Lower leg skin (tissue), 4 donors: ENCODE measurements around the gene DBNL. TPM values are rescaled to one million over a fixed set of nuclear protein-coding genes. Genes with fewer than 3 reads are reported as not detected.

Experiments used
- DNase-seq, 2 donors: peaks; one replicate each; pipeline ENCODE4 v3.0.0-alpha.2; 2019; ENCODE audit warnings: low spot score in 2 of 2
- H3K4me3 ChIP-seq: fragments of 200-600 bp; sonication (generic); 2 replicates; pipeline ENCODE4 v1.5.1; 2017; ENCODE audit warnings: mild to moderate bottlenecking, low read depth; ENCODE audit not compliant: poor library complexity, severe bottlenecking
- POLR2A ChIP-seq, 2 donors: fragments of 450-650 bp; IDR thresholded peaks; one replicate each; pipeline ENCODE4 v1.6.1; 2016 to 2017; ENCODE audit warnings: antibody characterized with exemption in 2 of 2, mild to moderate bottlenecking in 1 of 2, moderate library complexity in 1 of 2
- WGBS, 2 donors: methylation state at CpG; one replicate each; pipeline ENCODE4 v1.1.5; 2018; 5-methylcytosine and 5-hydroxymethylcytosine counted together
- intact Hi-C: fragments of 100-400 bp; cut with DNase I; formaldehyde crosslinking; loops from one replicate; pipeline ENCODE4 v1.15.0; 2023; ENCODE audit warnings: low total_unique reads
- microRNA-seq, 2 donors: library from miRNA; unstranded; fragments of <30 nt; microRNA quantifications; one replicate each; pipeline ENCODE4, GENCODE V29; 2016; ENCODE audit warnings: borderline replicate concordance in 2 of 2, borderline number of aligned reads in 1 of 2
- total RNA-seq, 4 donors: library from RNA; depleted of rRNA; stranded (reverse); fragments of >200 nt; gene quantifications; one replicate each; pipeline ENCODE4 v1.1.0, GENCODE V29; 2016
- TF ChIP-seq, protein P1 (sequence below), 3 donors: fragments of 450-650 bp; IDR thresholded peaks; one replicate each; pipeline ENCODE4 v1.5.1; 2016; ENCODE audit warnings: antibody characterized with exemption in 3 of 3, mild to moderate bottlenecking in 3 of 3, moderate library complexity in 2 of 3

DBNL gene
- total RNA-seq, 4 donors from 2014 or later: 81.3 to 122 (median 106) TPM

DNA sequence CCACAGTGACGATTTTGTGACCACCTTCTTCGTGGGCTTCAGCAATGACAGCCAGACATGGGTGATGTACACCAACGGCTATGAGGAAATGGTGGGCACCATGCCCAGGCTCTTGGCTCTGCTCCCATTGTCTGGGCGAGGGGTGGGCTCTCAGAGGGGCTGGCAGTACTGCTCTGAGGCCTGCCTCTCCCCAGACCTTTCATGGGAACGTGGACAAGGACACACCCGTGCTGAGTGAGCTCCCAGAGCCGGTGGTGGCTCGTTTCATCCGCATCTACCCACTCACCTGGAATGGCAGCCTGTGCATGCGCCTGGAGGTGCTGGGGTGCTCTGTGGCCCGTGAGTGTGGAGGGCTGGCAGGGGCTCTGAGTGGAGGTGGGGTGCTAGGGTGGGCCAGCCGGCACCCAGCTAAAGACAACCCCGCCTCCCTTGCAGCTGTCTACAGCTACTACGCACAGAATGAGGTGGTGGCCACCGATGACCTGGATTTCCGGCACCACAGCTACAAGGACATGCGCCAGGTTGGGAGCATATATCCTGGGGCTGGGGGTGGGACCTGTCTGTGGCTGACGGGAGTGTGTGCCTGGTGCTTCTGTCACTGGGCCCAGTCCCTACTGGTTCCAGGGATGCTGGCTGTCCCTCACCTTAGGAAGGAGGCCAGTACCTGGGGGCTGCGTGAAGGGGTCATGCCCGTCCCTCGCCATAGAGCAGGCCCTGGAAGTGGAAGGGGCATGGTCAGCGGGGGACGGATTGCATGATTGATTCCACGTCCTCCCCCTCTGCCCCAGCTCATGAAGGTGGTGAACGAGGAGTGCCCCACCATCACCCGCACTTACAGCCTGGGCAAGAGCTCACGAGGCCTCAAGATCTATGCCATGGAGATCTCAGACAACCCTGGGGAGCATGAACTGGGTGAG lies 66.5 kb downstream of the DBNL start:
- no peak overlapping the region for H3K4me3 ChIP-seq
- intact Hi-C loops: no loop called here
- TF ChIP-seq, protein P1, sequence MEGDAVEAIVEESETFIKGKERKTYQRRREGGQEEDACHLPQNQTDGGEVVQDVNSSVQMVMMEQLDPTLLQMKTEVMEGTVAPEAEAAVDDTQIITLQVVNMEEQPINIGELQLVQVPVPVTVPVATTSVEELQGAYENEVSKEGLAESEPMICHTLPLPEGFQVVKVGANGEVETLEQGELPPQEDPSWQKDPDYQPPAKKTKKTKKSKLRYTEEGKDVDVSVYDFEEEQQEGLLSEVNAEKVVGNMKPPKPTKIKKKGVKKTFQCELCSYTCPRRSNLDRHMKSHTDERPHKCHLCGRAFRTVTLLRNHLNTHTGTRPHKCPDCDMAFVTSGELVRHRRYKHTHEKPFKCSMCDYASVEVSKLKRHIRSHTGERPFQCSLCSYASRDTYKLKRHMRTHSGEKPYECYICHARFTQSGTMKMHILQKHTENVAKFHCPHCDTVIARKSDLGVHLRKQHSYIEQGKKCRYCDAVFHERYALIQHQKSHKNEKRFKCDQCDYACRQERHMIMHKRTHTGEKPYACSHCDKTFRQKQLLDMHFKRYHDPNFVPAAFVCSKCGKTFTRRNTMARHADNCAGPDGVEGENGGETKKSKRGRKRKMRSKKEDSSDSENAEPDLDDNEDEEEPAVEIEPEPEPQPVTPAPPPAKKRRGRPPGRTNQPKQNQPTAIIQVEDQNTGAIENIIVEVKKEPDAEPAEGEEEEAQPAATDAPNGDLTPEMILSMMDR (IDR thresholded peaks at IDR 0.05): no peak
- no peak for TF ChIP-seq POLR2A (IDR thresholded peaks at IDR 0.05)
- no peak for DNase-seq
- WGBS, 2 donors: 52 to 65% methylated on average over 21 to 26 of the region's 27 CpGs

Small RNA genes within 50 kb of the gene (microRNA-seq; reads per million reads assigned to microRNA genes)
- gene MIR6837: 0.57 to 1.4 reads per million in 2 donors
- 0 to 1.7 reads per million in 2 donors for gene MIR6838

Other genes with a start within 250 kb of the DBNL start
- 100 to 1,000 TPM in 1 of 4 donors, 10 to 100 TPM in 3; 64.9 to 135 (median 92.5) TPM for gene MRPS24, start 175.2 kb upstream of the DBNL start, total RNA-seq
- 10 to 100 TPM; 26.3 to 42.0 (median 34.5) TPM for gene URGCP, start 138.1 kb upstream of the DBNL start, total RNA-seq
- gene UBE2D4, start 118.3 kb upstream of the DBNL start, total RNA-seq: 10 to 100 TPM; 13.0 to 23.9 (median 20.8) TPM
- under 1 TPM in 1 of 4 donors, not detected in 3; 0.69 TPM for gene SPDYE1, start 46.8 kb upstream of the DBNL start, total RNA-seq
- 1 to 10 TPM in 3 of 4 donors, under 1 TPM in 1; 0.75 to 7.9 (median 3.6) TPM for gene PGAM2, start 20.9 kb downstream of the DBNL start, total RNA-seq
- 100 to 1,000 TPM in 1 of 4 donors, 10 to 100 TPM in 3; 31.0 to 110 (median 43.6) TPM for gene POLM, start 37.8 kb downstream of the DBNL start, total RNA-seq
- 100 to 1,000 TPM in 1 of 4 donors, 10 to 100 TPM in 3; 52.6 to 134 (median 54.6) TPM for gene AEBP1, start 59.6 kb downstream of the DBNL start, total RNA-seq
- gene POLD2, start 78.8 kb downstream of the DBNL start, total RNA-seq: 10 to 100 TPM; 50.8 to 69.0 (median 58.7) TPM
- not detected for gene MYL7, start 96.6 kb downstream of the DBNL start, total RNA-seq
- gene GCK, start 144.7 kb downstream of the DBNL start, total RNA-seq: 1 to 10 TPM in 1 of 4 donors, under 1 TPM in 1, not detected in 2; 0.25 to 1.2 TPM
- 10 to 100 TPM; 38.5 to 51.3 (median 44.3) TPM for gene YKT6, start 156.3 kb downstream of the DBNL start, total RNA-seq